HUES48 (cell line): ENCODE results near the gene HOXA9.

Source experiments
- H3K27ac ChIP-seq: one replicate; pipeline ENCODE4 v1.7.0; 2013; ENCODE audit warnings: low read depth, low read length, inconsistent platforms
- H3K27me3 ChIP-seq: 2 replicates; pipeline ENCODE4 v1.6.1; 2013; ENCODE audit warnings: mild to moderate bottlenecking, low read length; ENCODE audit not compliant: control insufficient read depth, insufficient read depth
- H3K36me3 ChIP-seq: 2 replicates; pipeline ENCODE4 v1.6.1; 2013; ENCODE audit warnings: low read length; ENCODE audit not compliant: control insufficient read depth, insufficient read depth
- H3K4me1 ChIP-seq: 2 replicates; pipeline ENCODE4 v1.6.1; 2013; ENCODE audit warnings: mild to moderate bottlenecking, low read length; ENCODE audit not compliant: control insufficient read depth, insufficient read depth
- H3K4me3 ChIP-seq: 2 replicates; pipeline ENCODE4 v1.5.1; 2013; ENCODE audit warnings: mild to moderate bottlenecking, low read depth, low read length
- H3K9ac ChIP-seq: 2 replicates; pipeline ENCODE4 v1.6.1; 2013; ENCODE audit warnings: mild to moderate bottlenecking, low read depth, low read length, moderate library complexity
- H3K9me3 ChIP-seq: 2 replicates; pipeline ENCODE4 v1.6.1; 2013; ENCODE audit warnings: low read length; ENCODE audit not compliant: control insufficient read depth, insufficient read depth

Gene HOXA9

DNA sequence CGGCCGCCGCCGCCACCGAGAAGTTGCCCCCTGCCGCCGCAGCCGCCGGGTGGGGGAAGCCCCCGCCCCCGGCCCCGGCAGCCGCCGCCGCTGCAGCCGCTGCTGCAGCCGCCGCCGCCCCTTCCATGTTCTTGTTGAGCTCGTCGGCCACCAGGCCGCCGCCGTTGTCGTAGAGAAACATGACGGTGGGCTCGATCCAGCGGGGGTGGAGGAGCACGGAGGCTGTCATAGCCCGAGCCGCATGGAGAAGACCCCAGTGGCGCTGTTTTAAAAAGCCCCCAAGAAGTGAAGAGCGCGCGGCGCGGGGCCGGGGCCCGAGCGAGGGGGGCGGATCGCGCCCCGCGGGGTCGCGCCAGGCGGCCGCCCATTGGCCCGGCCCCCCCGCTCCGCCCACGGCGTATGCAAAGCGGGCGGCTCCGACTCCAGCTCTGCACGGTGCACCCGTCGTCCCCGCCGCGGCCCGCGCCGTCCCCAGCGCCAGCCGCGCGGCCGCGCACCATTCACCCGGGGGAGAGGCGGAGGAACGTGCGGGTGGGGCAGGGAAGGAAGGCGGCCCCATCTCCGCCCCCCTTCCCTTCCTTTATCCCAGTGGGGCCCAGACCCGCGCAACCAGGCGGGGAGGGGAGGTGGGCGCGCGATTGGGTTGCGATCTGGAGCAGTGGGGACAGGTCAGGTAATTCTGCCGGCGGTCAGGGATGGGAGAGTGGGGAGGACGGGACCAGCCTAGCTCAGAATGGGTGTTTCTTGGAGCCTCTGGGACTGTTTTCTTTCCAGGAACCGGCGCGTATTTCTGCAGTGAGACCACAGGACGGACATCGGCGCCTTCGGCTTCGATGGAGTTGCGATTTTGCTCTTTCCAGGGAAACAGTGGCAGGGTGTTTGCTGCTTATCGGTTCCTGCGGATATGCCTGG is 34.8 kb upstream of the HOXA9 start, which contains the start of gene HOXA13:
TSS of gene HOXA13 (minus strand) at position 243 of the 912 bp plus-strand sequence. CDS start at position 229, 14 bp downstream.
- peak within 1 kb of the TSS; percentile 33; the same call in 1 of the 2 replicates for H3K4me3 ChIP-seq
- H3K9ac ChIP-seq = no peak within 1 kb of the TSS
- H3K27ac ChIP-seq = no peak within 1 kb of the TSS
- peaks cover 100% of the 10 kb centered on the region for H3K27me3 ChIP-seq
- no peaks in the 10 kb centered on the region for H3K9me3 ChIP-seq
- H3K4me1 ChIP-seq = peaks cover 5% of the 10 kb centered on the region; the same call in 1 of the 2 replicates
- no peaks in the 10 kb centered on the region for H3K36me3 ChIP-seq

DNA sequence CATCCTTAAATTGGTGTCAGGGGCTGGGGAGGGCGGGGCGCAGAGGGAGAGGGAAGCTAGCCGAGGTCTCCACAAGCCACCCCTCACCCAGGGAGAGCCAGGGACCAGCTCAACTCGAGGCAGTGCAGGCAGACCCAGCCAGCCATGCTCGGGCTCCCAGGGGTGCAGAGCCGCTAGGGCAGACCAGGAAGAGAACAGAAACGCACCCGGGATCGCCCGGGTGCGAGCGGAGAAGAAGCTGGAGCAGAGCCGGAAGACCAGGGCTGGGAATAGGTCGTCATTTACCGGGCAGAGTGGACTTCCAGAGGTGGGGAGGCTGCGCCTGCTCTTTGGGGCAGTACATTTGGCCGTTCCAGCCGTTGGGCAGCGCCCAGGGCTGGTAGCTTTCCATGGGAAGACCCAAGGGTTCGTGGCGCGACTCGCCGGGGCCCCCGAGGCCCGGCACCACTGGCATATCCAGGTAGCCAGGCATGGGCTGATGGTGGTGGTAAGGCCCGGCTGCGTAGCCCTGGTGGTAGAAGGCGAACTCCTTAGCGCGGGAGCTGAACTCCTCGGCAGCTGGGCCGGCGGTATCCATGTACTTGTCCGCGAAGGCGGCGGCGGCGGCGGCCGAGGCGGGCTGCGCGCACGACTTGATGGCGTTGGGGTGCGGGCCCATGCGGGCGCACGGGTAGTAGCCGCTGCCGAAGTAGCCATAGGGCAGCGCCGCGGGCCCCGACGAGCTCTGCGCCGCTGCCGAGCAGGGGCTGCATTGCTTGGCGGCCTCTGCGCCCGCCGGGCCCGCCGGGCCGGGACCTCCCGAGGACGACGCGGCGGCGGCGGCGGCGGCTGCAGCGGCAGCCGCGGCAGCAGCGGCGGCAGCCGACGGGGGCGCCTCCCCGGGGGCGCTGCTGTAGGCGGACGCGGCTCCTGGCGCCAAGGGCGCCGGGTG is 33.8 kb upstream of the HOXA9 start:
- Histone ChIP-seq H3K36me3 (no peaks in the 10 kb centered on the region), H3K27me3 (peaks cover 100% of the 10 kb centered on the region), H3K4me1 (peaks cover 5% of the 10 kb centered on the region; the same call in 1 of the 2 replicates), H3K9ac (no peak overlapping the region), H3K4me3 (no peak overlapping the region), H3K27ac (no peak overlapping the region), H3K9me3 (no peaks in the 10 kb centered on the region)

DNA sequence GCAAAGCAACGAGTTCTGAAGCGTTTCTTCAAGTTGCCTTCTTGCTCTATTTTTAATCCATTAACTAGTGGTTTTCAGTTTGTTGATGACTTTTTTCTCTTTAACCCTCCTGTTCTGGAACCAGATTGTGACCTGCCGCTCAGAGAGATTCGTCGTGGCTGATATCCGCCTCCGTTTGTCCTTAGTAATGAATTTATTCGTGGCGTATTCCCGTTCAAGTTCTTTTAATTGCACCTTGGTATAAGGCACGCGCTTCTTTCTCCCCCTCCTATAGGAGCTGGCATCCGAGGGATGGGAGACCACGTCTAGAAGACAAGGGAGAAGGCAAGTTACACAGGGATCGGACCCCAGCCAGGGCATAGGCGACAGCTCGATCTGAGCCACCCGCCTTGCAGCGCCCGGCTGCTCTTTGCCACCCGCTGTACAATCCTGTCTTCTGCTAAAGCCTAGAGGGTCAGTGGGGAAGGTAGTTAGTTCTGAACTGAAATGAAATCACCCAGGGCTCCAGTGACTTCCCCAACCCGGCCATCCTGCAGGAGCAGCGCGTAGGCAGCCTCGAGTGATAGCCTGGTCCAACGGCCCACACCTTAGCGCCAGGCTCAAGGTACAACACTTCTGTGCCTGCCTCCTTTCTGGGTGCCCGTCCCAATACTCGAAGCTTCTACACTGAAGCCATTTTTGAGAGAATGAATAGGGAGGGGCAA is 33.0 kb upstream of the HOXA9 start:
- Histone ChIP-seq H3K4me3 (no peak overlapping the region), H3K27me3 (peaks cover 100% of the 10 kb centered on the region), H3K9ac (no peak overlapping the region), H3K9me3 (no peaks in the 10 kb centered on the region), H3K27ac (no peak overlapping the region), H3K4me1 (peaks cover 5% of the 10 kb centered on the region; the same call in 1 of the 2 replicates), H3K36me3 (no peaks in the 10 kb centered on the region)

DNA sequence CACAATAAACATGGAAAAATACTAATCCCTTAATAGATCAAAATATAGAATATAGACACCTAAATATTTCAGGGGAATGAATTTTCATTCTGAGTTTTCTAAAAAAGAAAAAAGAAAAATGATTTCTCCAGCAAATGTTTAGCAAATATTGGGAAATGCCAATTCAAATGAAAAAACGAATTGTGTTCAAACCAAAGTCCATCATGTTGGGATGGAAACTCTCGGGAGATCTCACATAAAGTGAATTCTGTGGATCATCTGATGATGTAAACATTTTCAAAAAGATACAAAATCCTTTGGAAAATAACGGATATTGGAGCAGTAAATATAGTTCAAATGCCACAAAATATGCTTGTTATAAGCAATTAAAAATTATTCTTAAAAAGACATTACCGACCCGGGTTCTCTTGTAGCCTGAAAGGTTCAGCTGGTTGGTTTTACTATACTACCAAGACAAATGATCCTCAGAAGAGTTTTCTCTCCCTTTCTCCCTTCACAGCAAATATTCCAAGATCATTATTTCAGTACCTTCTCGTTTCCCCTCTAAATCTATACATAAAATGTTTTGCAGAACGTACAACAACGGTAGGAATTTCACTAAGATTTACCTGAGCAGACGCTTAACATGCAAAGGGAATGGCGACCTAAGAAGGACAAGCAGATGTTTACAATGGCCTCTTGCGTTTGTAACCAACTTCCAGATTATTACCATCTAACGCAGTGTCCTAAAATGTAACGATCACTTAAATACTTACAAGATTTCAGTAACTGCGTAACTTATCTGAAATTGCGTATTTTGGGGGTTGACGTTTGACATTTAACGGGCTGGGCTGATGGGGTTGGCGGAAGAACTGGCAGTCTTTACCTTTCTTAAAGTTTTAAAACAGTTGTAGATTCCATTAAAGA is 32.1 kb upstream of the HOXA9 start:
- peaks cover 5% of the 10 kb centered on the region; the same call in 1 of the 2 replicates for H3K4me1 ChIP-seq
- no peak overlapping the region for H3K4me3 ChIP-seq
- no peaks in the 10 kb centered on the region for H3K9me3 ChIP-seq
- H3K9ac ChIP-seq = no peak overlapping the region
- H3K36me3 ChIP-seq = no peaks in the 10 kb centered on the region
- H3K27ac ChIP-seq = no peak overlapping the region
- peaks cover 100% of the 10 kb centered on the region for H3K27me3 ChIP-seq

GRCh38 chr7:27196287-27196767 is 31.0 kb upstream of the HOXA9 start:
- Histone ChIP-seq H3K36me3 (no peaks in the 10 kb centered on the region), H3K4me1 (peaks cover 9% of the 10 kb centered on the region; the same call in 1 of the 2 replicates), H3K27me3 (peaks cover 100% of the 10 kb centered on the region), H3K9me3 (no peaks in the 10 kb centered on the region), H3K9ac (no peak overlapping the region), H3K27ac (no peak overlapping the region), H3K4me3 (no peak overlapping the region)

DNA sequence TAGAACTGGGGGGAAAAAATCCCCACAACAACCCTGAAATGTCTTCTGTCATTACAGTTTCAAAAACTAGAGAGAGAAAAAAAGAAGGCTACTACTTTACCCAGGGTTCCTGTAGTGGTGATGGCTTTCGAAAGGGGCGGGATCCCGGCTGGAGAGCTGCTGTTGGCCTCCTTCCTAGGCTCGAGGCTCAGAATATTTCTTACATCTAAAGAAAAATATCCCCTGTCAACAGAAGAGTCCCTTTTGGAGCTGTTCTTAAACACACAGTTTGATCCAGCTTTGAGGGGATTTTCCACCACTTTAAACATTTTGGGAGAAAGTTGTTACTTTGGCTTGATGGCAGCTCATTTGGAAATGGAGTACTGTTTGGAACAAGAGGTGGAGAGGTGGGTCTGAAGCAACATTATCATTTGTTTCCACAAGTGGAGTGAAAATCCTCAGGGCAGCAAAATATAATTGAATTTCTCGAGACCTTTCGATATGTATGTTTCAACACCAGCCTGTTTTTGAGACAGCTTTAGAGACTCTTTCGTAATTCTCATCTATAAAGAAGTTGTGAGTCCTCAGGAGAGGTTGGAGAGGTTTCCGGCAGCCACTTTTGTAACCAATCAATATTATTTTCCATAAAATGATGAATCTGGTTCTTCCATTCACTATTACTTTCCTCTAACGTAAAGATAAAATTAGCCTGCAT is 29.5 kb upstream of the HOXA9 start:
- H3K4me3 ChIP-seq = no peak overlapping the region

GRCh38 chr7:27194002-27194352 is 28.6 kb upstream of the HOXA9 start:
- no peaks in the 10 kb centered on the region for H3K36me3 ChIP-seq
- no peak overlapping the region for H3K9ac ChIP-seq
- H3K9me3 ChIP-seq = no peaks in the 10 kb centered on the region
- H3K4me1 ChIP-seq = peaks cover 8% of the 10 kb centered on the region; the same call in 1 of the 2 replicates
- no peak overlapping the region for H3K27ac ChIP-seq
- no peak overlapping the region for H3K4me3 ChIP-seq
- peaks cover 100% of the 10 kb centered on the region for H3K27me3 ChIP-seq

More for the DNA sequence above, 29.5 kb upstream of the HOXA9 start:
- no peak overlapping the region for H3K27ac ChIP-seq
- H3K9me3 ChIP-seq = no peaks in the 10 kb centered on the region
- no peak overlapping the region for H3K9ac ChIP-seq
- no peaks in the 10 kb centered on the region for H3K36me3 ChIP-seq
- H3K4me1 ChIP-seq = peaks cover 9% of the 10 kb centered on the region; the same call in 1 of the 2 replicates
- peaks cover 100% of the 10 kb centered on the region for H3K27me3 ChIP-seq

- peaks cover 9% of the 10 kb centered on the region; the same call in 1 of the 2 replicates for H3K4me1 ChIP-seq
- H3K27me3 ChIP-seq = peaks cover 100% of the 10 kb centered on the region
- H3K4me3 ChIP-seq = no peak overlapping the region
- no peaks in the 10 kb centered on the region for H3K9me3 ChIP-seq
- no peaks in the 10 kb centered on the region for H3K36me3 ChIP-seq
- no peak overlapping the region for H3K27ac ChIP-seq
- H3K9ac ChIP-seq = no peak overlapping the region
Observed at GRCh38 chr7:27193335-27194001, 28.1 kb upstream of the HOXA9 start.
